GM18526 (cell line): ENCODE measurements around the gene PAXX.

Experiments used
- POLR2A ChIP-seq: IDR thresholded peaks from 3 replicates; pipeline ENCODE4 v1.6.1; 2011; ENCODE audit not compliant: insufficient read length; ENCODE audit errors: extremely low read depth

Gene PAXX

DNA sequence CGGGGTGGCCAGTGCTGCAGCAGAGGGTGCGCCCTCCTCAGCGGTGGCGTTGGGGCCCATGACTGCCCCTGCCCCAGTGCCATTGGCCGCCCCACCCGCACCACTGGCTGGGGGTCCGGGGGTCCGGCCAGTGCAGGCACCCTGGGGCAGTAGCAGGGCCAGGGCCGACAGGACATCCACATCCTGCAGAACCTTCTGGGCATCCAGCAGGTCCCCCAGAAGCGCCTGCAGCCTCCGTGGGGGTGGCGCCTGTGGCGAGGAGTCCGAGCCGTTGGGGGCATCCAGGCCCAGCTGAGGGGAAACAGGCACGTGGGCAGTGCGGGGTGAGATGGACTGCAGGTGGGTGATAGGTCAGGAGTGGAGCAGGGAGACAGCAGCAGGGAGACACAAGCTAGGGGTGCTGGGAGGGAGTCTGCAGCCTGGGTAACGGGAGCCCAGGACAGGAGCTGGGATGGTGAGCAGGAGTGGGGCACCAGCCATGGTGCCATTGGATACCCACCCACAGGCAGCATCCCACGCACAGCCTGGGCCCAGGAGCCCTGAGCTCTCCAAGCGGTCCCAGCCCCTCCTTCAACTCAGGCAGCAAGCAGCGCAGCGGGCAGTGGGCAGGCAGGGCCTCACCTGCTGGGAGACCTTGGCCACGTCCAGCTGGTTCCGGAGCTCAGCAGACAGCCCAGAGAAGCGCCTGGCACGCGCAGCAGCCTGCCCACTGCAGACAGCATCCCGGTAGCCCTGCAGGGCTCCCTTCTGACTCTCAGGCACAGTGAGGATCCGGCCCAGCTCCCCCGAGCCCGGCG lies 28.7 kb downstream of the PAXX start:
- TF ChIP-seq POLR2A = no peak

DNA sequence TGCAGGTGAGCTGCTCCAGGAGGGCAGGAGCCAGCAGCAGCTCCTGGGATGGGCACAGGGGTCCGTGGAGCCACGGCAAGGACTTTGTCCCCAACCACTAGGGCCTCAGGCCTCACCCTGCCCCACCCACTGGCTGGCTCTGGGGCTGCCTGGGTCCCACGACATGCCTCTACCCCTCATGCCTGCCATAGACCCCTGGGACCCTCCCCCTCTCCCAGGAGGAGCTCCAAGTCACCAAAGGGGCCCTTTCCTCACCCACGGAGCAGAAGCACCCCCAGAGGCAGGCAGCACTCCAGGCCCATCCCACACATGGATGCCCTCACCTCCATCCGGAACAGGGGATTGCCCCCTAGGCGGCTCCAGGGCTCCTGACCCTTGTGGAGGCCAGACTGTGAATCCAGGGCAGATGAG lies 29.4 kb downstream of the PAXX start:
- TF ChIP-seq POLR2A = no peak

DNA sequence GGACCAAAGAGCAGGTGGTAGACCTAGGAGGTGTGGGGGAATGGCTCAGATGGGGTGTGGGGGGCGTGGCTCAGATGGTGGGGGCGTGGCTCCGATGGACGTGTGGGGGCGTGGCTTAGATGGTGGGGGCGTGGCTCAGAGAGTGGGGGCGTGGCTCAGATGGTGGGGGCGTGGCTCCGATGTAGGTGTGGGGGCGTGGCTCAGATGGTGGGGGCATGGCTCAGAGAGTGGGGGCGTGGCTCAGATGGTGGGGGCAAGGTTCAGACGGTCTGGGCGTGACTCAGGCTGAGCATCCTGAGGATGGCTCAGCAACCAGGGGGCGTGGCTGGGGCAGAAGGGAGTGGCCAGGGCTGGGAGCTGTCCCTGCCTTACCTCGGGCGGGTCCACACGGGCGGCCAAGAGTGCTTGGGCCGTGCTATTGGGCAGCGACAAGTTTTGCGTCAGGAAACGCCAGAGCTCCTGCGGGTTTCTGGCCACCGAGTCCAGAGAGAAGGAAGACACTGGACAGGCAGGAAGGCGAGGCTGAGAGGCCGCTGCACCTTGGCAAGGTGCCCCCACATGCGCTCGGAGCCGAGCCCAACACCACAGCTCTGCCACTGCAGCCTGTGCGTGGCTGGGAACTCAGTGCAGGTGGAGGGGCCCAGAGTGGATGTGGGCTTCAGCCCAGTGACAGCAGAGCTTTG lies 29.9 kb downstream of the PAXX start:
- no peak for TF ChIP-seq POLR2A

DNA sequence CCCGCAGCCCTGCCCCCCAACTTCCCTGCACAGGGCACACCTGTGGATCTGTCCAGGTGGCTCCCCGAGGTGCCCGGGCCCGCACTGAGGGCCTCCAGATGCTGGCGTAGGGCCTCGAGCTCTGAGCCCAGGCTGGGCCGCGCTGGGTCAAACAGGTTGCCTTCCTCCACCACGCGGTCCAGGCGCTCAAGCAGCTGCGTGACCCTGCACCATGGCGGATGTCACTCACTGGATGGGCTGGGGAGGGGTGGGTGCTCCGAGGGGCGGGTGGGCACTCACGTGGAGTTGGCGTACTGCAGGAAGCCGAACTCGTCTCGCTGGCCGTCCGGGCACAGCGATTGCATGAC lies 30.4 kb downstream of the PAXX start:
- no peak for TF ChIP-seq POLR2A

DNA sequence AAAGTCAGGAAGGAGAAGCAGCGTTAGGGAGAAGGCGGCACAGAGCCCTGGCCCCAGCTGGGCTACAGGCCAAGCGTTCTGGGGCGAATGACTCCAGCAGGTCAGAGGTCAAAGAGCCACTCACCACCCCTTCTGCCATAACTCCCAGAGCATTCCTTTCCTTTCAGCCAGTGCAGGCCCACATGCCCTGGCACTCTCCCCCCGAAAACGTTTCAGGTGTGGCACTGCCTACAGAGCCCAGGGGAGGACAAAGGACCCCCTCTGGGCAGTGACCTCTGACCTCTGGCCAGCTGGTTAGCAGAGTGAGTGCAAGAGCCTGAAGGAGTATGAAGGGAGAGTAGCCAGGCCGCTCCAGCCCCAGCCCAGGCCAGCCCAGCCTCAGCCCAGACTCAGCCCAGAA lies 30.9 kb downstream of the PAXX start:
- no peak for TF ChIP-seq POLR2A

DNA sequence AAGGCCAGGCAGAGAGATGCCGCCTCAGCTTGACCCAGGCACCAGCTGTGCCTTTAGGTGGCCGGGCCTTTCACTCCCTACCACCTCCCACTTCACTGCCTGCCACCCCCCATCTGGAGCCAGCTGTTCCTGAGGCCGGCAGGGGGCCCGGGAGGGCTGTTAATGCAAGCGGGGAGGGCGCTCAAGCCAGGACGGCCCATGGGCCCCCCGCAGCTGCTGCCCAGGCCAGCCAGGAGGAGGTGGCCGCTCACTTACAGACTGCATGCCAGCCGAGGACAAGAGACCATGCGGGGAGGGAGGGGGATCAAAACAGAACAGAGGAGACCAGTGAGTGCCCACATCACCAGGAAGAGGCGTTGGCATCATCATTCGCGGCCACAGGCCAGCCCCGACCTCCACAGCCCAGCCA lies 31.4 kb downstream of the PAXX start:
- TF ChIP-seq POLR2A = no peak

GRCh38 chr9:137025517-137025966 lies 33.3 kb downstream of the PAXX start:
- no peak for TF ChIP-seq POLR2A

- TF ChIP-seq POLR2A = no peak
These were observed 34.2 kb downstream of the PAXX start for GRCh38 chr9:137026384-137026783.

- no peak for TF ChIP-seq POLR2A
These were observed 34.6 kb downstream of the PAXX start for GRCh38 chr9:137026828-137027227.

GRCh38 chr9:137027369-137028262 lies 35.4 kb downstream of the PAXX start, which contains the start of gene ABCA2:
Gene ABCA2, minus strand, starts transcription at chr9:137028237. Its CDS starts 97 bp downstream, at chr9:137028140.
- no peak for TF ChIP-seq POLR2A

GRCh38 chr9:137028263-137029057 lies 36.2 kb downstream of the PAXX start:
- no peak for TF ChIP-seq POLR2A

DNA sequence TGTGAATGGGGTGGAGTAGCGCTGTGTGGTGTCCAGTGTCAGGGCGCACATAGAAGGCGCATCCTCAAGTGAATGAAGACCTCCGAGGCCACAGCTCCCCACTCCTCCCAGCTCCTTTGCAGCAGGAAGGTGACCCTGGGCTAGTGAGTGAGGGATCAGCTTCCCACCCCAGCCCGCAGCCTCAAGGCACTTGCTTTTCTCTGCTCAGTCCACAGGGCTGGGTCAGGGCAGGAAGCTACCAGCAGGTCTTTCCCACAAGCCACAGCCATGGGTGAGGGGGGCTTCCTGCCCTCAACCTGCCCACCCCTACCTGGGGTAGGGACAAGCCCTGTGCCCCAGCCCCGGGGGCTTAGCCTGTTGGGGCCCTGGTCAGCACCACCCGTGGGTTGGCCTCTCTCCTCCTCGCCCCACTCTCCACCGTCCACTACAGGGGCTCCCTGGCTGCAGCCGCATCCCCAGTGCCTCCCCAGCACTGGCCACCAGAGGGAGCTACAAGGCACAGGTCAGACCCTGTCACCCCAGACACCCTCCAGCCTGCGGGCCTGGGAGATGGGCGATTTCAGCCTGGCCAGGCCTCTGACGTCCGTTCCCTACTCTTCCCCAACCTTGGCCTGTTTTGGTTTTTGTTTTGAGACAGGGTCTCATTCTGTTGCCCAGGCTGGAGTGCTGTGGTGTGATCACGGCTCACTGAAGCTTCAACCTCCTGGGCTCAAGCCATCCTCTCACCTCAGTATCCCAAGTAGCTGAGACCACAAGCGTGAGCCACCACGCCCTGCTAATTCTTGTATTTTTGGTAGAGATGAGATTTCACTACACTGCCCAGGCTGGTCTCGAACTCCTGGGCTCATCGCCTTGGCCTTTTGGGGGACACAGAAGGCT lies 37.1 kb downstream of the PAXX start:
- TF ChIP-seq POLR2A = no peak

- no peak for TF ChIP-seq POLR2A
These were observed 37.8 kb downstream of the PAXX start for GRCh38 chr9:137030006-137030405.
